Caki2 (cell line): ENCODE data around the gene LONP1. TPM values are rescaled to one million over a fixed set of nuclear protein-coding genes. Genes with fewer than 3 reads are reported as not detected.
"Not testable (repeated sequence)": the region's sequence is repeated elsewhere in the genome, so short reads cannot be mapped to it uniquely, and the experiment has no call there.

Source experiments
- DNase-seq: peaks from one replicate; pipeline ENCODE4 v3.0.0-alpha.2; 2015; ENCODE audit warnings: low read depth
- in situ Hi-C: cut with HindIII; loops from 2 replicates; pipeline ENCODE4 v1.10.0; 2016; ENCODE audit warnings: low sequenced_read_pairs, low pct_unique_long_range_greater_than_20kb, mixed read lengths
- total RNA-seq: library from RNA; depleted of rRNA; stranded (reverse); fragments of >200 nt; shearing (Covaris generic); gene quantifications from 2 replicates; pipeline ENCODE4 v1.2.3, GENCODE V29; 2014; ENCODE audit warnings: low replicate concordance

The LONP1 gene
- total RNA-seq, 1 experiment from 2014 or later, result 213 TPM

DNA sequence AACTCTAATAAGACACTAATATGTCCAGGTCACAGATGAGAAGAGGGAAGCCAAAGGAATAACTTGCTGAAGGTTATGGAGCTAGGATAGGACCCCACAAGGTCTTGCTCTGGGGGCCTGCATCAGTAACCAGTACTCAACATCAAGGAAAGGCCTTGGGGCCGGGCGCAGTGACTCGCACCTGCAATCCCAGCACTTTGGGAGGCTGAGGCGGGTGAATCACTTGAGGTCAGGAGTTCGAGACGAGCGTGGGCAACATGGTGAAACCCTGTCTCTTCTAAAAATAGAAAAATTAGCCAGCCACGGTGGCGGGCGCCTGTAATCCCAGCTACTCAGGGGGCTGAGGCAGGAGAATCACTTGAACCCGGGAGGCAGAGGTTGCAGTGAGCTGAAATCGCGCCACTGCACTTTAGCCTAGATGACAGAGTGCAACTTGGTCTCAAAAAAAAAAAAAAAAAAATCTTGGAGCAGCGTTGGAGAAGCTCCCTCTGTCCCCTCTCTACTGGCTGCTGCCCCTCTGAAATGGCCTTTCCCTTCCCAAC is 1.8 kb downstream of the LONP1 start:
- in situ Hi-C loops, result no loop called here
- peak; percentile 22 for DNase-seq

DNA sequence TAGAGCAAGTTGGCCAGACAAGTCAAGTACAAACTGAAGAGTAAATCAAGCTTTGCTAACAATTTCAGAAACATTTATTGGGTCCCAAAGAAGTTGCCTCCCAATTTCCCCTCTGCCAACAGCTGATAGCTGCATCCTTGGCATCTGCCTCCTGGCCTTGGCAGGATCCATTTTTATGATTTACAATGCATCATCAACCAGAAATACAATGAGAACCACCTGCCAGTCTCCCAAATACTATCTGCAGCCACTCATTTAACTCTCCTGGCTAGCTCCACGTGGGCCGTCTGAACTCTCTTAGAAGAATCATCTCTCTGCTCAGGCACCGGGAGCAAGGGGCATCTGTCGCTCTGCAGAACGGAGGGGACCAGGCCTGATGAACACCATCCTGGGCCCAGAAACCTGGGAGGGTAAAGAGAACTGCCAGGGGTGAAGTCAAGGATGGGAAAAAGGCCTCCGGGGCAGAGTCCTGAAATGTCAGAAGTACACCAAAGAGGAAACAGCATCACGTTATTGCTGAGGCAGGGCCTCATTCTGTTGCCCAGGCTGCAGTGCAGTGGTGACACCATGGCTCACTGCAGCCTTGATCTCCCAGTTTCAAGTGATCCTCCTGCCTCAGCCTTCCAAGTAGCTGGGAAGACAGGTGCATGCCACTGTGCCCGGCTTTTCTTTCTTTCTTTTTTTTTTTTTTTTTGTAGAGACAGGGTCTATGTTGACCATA is 2.6 kb downstream of the LONP1 start:
- in situ Hi-C loops, result no loop called here
- no peak for DNase-seq

DNA sequence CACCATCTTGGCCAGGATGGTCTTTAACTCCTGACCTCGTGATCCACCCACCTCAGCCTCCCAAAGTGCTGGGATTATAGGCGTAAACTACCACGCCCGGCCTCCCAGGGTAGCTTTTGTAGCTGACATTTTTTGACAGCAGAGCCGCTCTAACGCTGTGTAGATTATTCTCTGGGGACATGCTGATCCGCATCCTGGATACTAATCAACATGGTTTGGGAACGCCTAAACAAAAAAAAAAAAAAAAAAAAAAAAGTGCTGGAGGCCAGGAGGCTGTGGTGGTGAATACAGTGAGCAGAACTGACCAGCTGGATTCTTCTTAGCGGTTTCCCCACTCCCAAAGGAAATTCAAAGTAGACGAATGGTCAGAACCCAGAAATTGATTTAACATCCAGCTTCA is 5.1 kb downstream of the LONP1 start:
- no peak for DNase-seq
- in situ Hi-C loops, result no loop called here

DNA sequence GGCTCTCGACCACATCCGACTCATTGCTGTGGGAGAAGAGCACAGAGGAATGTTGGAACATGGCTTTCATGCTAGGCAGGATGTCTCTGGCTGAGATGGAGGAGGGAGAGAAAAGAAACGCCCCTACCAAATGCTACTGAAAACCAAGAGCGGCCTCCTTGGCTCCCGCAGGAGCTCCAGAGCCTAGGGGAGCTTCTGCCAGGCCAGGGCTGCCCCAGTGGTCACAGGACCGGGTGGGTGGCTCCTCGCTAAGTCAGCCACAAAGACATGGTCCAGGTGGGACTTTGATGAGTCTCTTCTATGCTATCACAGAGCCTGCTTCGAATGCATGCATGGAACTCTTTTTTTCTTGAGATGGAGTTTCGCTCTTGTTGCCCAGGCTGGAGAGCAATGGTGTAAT is 6.7 kb downstream of the LONP1 start:
- in situ Hi-C loops, result no loop called here
- no peak for DNase-seq

DNA sequence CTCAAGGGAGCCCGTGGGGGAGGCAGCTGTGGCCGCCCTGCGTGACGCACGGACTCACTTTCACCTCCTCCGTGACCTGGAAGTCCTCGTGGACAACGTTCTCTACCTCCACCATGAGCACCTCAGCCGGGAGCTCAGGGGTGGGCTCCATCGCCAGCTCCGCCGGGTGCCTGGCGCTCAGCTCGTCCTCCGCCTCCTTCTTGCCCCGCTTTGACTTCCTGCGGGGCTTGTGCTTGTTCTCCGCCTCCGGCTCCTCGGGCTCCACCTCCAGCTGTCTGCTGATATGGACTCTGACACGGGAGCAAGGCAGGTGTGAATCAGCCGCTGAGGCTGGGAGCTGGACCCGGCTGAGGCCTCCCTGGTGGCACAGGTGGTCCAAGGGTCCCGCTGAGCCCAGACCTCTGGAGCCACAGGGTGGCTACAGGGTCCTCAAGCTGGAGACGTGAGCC is 8.2 kb downstream of the LONP1 start:
- in situ Hi-C loops, result no loop called here
- DNase-seq, result no peak

DNA sequence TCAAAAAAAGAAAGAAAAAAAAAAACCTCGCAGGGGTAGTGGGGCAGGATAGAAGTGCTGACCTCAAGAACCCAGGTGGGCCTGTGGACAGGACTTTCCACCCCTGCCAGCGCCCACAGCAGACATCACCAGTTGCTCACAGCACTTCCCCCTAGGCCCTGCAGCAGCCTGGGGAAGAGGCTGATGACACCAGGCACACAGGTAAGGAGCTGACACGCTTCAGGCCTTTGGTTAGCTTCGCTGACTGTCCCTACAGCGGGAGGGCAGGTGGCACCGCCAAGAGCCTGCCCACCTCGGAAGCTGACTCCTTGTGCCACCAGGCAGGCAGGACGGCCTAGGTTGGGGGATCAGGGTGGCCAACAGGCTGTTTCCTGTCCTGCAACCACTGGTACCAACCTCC is 8.9 kb downstream of the LONP1 start:
- in situ Hi-C loops, result no loop called here
- no peak for DNase-seq

DNA sequence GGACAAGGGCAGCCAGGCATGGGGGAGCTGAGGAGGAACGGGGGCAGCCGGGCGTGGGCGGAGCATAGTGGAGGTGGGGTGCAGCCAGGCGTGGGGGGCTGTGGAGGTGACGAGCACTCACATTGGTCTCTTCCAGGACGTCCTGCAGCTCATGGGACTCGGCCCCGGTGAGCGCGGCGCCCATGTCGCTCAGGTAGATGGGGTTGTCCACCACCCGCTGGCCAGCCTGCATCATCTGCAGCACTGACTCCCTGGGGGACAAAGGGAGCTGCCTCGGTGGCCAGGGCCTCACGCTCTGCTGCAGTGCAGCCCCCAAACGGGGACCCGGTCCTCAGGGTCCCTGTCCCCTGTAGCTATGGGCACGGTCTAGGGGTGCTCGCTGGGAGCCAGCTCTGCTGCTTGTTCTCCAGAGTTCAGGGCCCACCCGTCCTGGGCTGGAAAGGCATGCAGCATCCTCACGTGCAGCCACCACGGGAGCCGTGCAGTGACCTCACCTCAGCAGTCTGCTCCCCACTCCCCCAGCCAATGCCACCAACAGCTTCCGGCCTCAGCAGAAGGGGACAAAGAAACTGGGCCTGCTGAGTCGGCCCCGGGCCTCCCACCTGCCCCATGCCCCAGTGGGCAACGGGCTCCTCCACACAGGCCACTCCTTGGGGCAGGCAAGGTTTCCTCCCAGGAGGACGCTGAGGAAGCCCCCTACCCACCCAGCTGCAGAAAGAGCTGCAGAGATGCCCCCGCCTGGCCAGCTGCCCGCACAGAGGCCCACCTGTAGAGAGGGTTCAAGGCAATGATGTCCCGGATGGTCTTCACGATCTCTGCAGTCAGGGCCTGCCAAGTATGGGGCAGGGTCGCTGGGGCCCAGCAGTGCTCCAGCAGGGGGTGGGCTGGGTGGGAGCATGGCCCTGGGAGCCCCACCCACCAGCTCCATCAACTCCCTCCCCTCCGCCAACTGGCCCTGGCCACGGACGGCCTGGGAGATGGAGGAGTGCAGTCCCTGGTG is 12.1 kb downstream of the LONP1 start:
- no peak for DNase-seq
- in situ Hi-C loops, result no loop called here

DNA sequence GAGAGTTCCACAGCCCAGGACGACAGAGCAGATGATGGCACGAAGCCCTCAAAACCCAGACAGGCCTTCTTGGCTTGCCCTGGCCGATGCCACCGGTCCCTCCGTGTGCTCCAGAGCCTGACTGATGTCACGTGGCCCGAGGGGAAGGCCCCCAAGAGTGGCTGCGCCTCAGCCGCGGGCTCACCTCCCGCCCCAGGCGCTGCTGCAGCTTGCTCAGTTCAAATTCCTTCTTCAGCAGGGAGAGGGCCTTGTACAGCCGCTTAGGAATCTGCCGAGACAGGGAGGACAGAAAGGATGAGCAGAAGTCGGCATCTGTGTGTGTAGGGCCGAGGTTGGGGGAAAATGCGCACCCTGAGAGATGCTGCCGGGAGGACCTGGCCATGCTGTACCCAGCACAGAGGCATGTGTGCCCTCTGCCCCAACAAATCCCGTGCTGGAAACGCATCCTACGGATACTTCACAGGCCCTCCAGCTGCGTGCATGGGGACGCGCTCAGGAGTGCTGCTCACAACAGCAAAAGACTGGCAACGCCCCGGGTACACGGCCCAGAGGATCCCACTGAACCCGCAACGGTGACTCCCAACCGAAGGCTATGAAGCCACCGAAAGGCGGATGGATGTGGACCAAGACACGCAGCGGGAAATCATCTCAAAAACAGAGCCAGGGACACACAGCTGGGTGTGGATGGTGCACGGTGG is 12.9 kb downstream of the LONP1 start:
- no peak for DNase-seq
- in situ Hi-C loops, result no loop called here

DNA sequence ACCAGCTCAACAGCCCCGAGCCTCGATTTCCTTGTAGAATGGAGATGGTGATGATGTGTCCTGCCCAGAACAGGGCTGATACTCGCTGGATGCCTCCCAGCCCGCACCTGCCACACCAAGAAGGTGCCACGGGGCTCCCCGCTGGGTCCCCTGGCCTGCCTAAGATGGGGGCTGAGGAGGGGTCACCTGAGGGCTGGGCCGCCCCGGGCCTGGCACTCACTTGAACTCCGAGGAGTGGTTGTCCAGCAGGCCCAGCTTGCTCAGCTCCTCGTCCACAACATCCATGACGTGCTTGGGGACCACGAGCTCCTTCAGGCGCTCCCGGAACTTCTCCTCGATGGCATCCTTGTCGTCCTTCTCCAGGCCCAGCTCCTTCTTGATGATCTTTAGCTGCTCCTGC is 14.4 kb downstream of the LONP1 start:
- DNase-seq, result no peak
- in situ Hi-C loops, result no loop called here

DNA sequence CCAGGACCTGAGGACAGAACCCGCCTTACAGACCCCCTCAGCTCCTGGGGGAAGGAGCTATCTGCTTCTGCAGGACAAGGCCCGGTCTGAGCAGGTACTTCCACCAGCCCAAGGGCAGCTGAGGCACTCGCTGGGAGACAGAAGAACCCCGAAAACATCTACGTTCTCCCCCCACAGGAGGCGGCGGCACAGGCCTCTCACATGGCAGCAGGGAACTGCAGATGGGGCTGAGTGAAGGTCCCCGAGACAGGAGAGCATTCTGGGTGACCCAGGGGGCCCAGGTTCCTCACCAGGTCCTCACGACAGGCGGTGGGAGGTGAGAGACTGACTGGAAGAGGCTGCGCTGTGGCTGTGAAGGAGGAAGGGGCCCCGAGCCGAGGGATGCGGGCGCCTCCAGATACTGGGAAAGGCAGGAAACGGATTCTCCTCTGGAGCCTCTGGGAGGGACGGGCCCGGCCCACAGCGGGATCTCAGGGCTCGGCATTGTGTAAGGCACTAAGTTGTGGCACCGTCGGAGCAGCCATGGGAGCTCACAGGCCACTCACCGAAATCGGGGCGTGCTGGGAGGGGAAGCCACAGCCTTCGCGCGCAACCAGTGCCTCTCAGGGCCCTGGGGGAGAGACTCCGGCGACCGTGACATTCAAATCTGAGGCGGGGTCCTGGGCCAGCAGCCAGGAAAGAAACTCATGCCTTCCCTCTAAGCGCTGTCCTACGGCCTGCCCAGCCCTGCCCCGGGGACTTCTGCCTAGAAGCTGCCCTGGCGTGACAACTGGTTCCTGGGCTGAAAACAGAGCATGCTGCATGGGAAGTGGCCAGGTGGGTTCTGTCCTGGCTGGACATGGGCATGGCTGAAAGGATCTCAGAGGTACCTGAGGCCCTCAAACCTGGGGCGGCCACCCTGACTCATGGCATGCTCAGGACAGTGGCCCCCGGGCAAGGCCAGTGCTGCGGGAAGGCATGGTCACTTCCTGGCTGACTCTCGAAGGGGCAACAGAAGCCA is 15.8 kb downstream of the LONP1 start:
- in situ Hi-C loops, result no loop called here
- DNase-seq, result no peak

DNA sequence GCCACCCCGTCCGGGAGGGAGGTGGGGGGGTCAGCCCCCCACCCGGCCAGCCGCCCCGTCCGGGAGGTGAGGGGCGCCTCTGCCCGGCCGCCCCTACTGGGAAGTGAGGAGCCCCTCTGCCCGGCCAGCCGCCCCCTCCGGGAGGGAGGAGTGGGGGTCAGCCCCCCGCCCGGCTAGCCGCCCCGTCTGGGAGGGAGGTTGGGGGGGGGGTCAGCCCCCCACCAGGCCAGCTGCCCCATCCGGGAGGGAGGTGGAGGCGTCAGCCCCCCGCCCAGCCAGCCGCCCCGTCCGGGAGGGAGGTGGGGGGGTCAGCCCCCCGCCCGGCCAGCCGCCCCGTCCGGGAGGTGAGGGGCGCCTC is 17.9 kb downstream of the LONP1 start:
- in situ Hi-C loops, DNase-seq: not testable (repeated sequence)

DNA sequence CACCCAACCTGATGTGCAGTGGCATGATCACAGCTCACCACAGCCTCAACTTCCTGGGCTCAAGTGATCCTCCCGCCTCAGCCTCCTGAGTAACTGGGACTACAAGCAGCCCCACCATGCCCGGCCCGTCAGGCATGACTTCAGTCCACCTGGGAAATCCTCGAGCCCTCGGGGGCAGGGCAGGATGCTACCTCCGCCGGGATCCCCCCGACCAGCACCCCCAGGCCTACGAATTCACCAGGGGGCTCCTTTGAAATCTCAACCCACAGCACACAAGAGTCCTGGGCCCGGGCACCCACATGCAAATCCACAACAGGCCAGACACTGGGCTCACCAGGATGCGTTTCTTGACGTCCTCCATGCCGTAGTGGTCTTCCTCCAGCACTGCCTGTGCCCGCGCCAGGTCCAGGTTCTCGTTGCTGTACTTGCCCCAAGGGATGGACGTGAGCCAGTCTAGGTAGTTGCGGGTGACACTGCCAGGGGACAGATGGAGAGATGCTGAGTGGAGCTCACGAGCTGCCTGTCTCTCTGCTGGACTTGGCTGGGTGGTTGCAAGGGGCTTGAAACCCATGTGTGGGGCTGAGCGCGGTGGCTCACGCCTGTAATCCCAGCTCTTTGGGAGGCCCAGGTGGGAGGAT is 19.4 kb downstream of the LONP1 start:
- in situ Hi-C loops, result no loop called here
- DNase-seq, result no peak

DNA sequence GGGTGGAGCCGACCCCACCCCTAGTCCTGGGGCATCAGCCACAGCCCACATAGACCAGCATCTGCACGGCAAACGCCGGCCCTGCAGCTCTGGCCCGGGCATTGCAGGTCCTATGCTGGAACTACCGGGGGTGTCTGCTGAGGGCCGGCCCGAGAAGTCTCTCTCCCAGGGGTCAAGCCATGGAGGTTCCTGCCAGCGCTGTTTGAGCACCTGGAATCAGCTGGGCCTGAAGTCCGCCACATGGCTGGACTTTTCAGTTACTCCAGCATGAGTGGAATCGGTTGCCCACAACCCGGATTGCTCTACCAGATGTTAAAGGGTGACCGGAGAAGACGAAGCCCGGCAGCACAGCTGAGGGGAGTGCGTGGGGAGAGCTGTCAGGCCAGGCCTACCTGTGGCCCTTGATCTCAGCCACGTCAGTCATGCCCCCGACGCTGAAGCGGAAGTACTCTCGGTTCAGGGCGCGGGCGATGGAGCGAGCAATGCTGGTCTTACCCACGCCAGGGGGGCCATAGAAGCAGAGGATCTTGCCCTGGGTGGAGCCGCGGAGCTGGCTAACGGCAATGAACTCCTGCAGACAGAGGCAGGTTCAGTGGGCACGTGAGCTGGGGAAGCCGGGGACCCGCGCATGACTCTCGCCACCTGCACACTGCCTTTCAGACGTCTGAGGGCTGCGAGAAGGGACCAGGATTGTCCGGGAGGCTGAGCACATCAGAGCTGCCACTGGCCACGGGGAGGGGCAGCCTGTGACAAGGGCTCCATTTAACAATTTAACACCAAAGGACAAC is 21.1 kb downstream of the LONP1 start:
- in situ Hi-C loops, result no loop called here
- DNase-seq, result no peak

DNA sequence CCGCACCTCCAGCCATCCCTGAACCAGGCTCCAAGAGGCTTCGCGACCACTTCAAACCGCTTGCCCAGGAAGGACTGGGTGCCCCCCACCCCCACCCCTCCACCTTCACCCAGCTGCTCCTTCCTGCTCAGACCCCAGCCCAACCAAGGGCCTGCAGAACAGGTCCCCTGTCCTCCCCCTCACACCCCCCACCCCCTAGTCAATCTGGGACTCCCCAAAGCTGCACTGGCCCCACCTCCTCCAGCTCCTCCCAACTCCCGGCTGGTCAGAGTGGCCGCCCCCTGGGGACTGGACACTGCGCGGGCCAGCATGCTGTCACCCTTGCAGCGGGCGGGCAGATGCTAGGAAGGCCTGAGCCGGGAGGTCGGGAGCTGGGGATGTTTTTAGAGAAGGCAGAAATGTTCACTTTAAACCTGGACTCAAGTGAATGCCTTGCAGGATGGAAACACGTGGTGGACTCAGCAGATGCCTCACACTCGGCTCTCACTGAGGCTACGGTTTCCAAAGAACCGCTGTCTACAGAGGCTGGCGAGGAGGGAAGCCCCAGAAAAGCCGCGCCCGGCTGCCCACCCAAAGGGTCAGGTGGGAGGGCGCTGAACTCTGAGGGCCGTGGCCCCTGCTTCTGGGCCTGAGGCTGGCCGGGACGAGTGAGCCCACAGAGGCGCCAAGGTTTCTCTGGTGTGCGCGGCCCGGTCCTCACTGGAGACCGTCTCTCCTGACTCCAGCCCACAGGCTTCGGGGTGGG is 21.9 kb downstream of the LONP1 start:
- no peak for DNase-seq
- in situ Hi-C loops, result no loop called here

DNA sequence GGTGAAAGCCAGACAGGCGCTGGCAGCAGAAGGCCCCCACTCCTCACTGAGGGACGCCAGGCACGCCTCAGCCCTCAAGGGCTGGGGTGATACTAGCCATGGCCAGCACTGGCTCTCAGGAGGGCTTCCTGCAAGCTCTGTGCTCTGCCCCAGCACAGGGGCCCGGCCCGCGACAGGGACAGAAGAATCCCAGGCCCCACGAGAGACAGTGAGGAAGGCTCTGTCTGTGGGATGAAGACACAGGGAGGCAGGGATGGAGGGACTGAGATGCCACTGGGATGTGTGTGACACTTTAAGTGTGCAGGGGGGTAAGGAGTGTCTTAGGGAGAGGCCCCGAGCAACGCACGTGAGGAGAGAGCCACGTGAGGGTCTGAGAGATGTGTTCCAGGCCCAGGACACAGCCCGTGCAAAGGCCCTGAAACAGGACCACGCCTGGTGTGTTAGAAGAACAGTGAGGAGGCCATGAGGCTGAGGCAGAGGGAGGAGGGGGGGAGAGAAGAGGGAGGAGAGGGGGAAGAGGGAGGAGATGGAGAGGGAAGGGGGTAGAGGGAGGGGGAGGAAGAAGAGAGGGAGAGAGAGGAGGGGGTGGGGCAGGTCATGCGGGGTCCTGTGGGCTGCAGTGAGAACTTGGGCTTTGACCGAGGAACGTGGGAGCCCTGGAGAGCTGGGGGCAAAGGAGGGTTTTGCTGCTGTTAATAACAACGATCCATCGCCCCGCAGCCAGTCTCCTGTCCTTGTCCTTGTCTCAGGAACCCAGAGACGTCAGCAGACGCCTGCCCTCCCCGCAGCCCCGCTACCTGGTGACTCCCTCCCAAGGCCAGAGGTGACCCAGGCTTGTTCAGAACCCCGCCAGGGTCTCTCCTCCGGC is 22.7 kb downstream of the LONP1 start:
- in situ Hi-C loops, result no loop called here

More for the DNA sequence above, 22.7 kb downstream of the LONP1 start:
- DNase-seq, result no peak
